ENCODE measurements around the gene ACMSD. TPM values are rescaled to one million over a fixed set of nuclear protein-coding genes. Genes with fewer than 3 reads are reported as not detected.

Gene ACMSD
- total and polyA plus RNA-seq, 9 of the 15 experiments (the other 6 are each of a cell fraction or from before 2014, with no cell fraction given) = not detected

DNA sequence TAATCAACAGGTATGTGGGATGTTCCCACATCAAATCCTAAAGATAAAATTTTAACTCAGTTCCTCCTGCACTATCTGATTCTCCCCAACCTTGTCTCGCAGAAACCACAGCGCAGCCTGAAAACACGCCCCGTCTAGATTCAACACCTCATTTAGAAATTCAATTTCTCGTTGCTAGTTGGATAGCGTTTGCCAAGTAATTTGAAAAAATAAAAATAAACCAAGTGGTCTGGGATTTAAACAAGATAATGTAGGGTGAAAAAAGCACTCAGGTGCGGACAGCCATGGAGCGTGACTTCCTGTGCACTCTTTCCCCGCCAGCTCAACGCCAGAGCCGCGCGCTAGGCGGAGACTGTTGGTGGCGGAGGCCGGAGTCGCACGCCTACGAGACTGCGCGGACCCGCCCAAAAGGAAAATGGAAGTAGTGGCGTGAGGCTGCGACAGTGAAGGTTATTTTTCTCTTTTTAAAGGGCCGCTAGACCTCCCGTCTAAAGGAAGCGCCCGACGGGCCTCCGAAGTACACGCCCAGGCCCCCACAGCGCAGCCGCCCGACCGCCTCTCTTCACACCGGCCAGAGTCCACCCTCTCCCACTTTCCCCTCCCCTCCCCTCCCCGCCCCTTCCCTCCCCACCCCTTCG, 79.6 kb downstream of the ACMSD start (continued):
- TF ChIP-seq REST (IDR thresholded peaks at IDR 0.05; ENCODE audit: borderline replicate concordance) (no peak), REST (CRISPR knock-in tag; IDR thresholded peaks at IDR 0.05; ENCODE audit: low read depth) (no peak), ADNP (tag; IDR thresholded peaks at IDR 0.05) (no peak), XRCC3 (IDR thresholded peaks at IDR 0.05) (no peak), ZBTB8A (IDR thresholded peaks at IDR 0.05; ENCODE audit: partially characterized antibody) (no peak), SRSF1 (IDR thresholded peaks at IDR 0.05; ENCODE audit: low read depth, low read length) (no peak), ZNF134 (CRISPR knock-in tag; conservative IDR thresholded peaks at IDR 0.05) (no peak), ZNF695 (CRISPR knock-in tag; IDR thresholded peaks at IDR 0.05) (no peak), TOE1 (IDR thresholded peaks at IDR 0.05; ENCODE audit: borderline replicate concordance) (no peak), TOE1 (CRISPR knock-in tag; IDR thresholded peaks at IDR 0.05; ENCODE audit: borderline replicate concordance, low read depth) (no peak), KDM2B (CRISPR knock-in tag; IDR thresholded peaks at IDR 0.05) (no peak), MCM3 (IDR thresholded peaks at IDR 0.05) (no peak), AFF1 (IDR thresholded peaks at IDR 0.05; ENCODE audit: low read depth in 1 of 2, partially characterized antibody in 2 of 2) (no peak), EWSR1 (IDR thresholded peaks at IDR 0.05; ENCODE audit: borderline replicate concordance, low read depth, partially characterized antibody) (no peak), PPARD (CRISPR knock-in tag; IDR thresholded peaks at IDR 0.05) (no peak), ZNF24 (IDR thresholded peaks at IDR 0.05) (no peak), RAD51 (IDR thresholded peaks at IDR 0.05; ENCODE audit: borderline replicate concordance, low read depth) (no peak)
